ENCODE data around the gene UNCX. TPM values are rescaled to one million over a fixed set of nuclear protein-coding genes. Genes with fewer than 3 reads are reported as not detected.

Gene UNCX
- total and polyA plus RNA-seq, 2 of the 8 experiments (the other 6 are each of a cell fraction or from before 2014, with no cell fraction given), result not detected

DNA sequence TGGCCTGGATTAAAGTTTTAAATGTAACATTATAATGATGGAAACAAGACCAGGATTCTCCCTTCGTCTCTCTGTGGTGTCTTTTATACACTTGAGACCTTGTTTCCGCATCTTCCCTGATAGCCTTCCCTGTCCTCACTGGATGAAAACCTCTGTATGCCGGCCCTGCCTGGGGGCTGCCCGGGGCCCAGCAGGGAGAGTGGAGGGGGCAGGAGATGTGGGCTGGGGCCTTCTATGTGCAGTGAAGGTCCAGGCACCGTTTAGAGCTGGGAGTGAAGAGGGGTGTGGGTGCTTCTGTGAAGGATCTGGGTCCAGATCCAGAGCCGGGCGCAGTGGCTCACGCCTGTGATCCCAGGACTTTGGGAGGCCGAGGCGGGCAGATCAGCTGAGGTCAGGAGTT, 50.7 kb downstream of the UNCX start (continued):
- TF ChIP-seq NANOG (IDR thresholded peaks at IDR 0.05; ENCODE audit: insufficient read depth, low read depth, low read length, poor library complexity, severe bottlenecking), result no peak
